Measurements from ENCODE around the gene IDUA.

Gene IDUA

GRCh38 chr4:1004071-1004418, 17.2 kb downstream of the IDUA start:
- CTCF ChIA-PET, result no interaction called here
- 95% methylated on average over 13 of the region's 13 CpGs for WGBS (ENCODE audit: insufficient coverage)
- Histone ChIP-seq H3K27ac (ENCODE audit: insufficient read depth in 1 of 2, low read depth in 1 of 2, low read length in 2 of 2, poor library complexity in 1 of 2, severe bottlenecking in 2 of 2) (no peak overlapping the region), H3K36me3 (ENCODE audit: control insufficient read depth in 4 of 4, insufficient read depth in 4 of 4, low read length in 3 of 4) (no peaks in the 10 kb centered on the region), H3K4me3 (ENCODE audit: control insufficient read depth in 1 of 7, extremely low read depth in 1 of 7, insufficient read depth in 4 of 7, low read depth in 2 of 7, low read length in 6 of 7) (no peak overlapping the region), H3K27me3 (replicated peaks in 2 of 5; ENCODE audit: control insufficient read depth in 4 of 5, insufficient read depth in 5 of 5, low read length in 4 of 5) (peaks cover 6 to 94% (median 39%) of the 10 kb centered on the region in 5 experiments), H3K9me3 (ENCODE audit: control extremely low read depth in 1 of 5, control insufficient read depth in 4 of 5, insufficient read depth in 2 of 5, low read depth in 1 of 5, low read length in 4 of 5) (peaks cover 0 to 8% (median 5%) of the 10 kb centered on the region in 5 experiments), H3K4me1 (ENCODE audit: control extremely low read depth in 1 of 4, control insufficient read depth in 4 of 4, insufficient read depth in 4 of 4, low read length in 3 of 4) (peaks cover 0 to 23% (median 15%) of the 10 kb centered on the region in 4 experiments)
- no peak for DNase-seq
- POLR2A ChIA-PET, result no interaction called here

GRCh38 chr4:1004557-1005485, 18.0 kb downstream of the IDUA start:
- POLR2A ChIA-PET, result no interaction called here
- Histone ChIP-seq H3K4me3 (ENCODE audit: control insufficient read depth in 1 of 7, extremely low read depth in 1 of 7, insufficient read depth in 4 of 7, low read depth in 2 of 7, low read length in 6 of 7) (no peak overlapping the region), H3K4me1 (ENCODE audit: control extremely low read depth in 1 of 4, control insufficient read depth in 4 of 4, insufficient read depth in 4 of 4, low read length in 3 of 4) (peaks cover 0 to 27% (median 19%) of the 10 kb centered on the region in 4 experiments), H3K27me3 (replicated peaks in 2 of 5; ENCODE audit: control insufficient read depth in 4 of 5, insufficient read depth in 5 of 5, low read length in 4 of 5) (peaks cover 6 to 90% (median 36%) of the 10 kb centered on the region in 5 experiments), H3K9me3 (ENCODE audit: control extremely low read depth in 1 of 5, control insufficient read depth in 4 of 5, insufficient read depth in 2 of 5, low read depth in 1 of 5, low read length in 4 of 5) (peaks cover 0 to 8% (median 5%) of the 10 kb centered on the region in 5 experiments), H3K27ac (ENCODE audit: insufficient read depth in 1 of 2, low read depth in 1 of 2, low read length in 2 of 2, poor library complexity in 1 of 2, severe bottlenecking in 2 of 2) (no peak overlapping the region), H3K36me3 (ENCODE audit: control insufficient read depth in 4 of 4, insufficient read depth in 4 of 4, low read length in 3 of 4) (no peaks in the 10 kb centered on the region)
- DNase-seq, result no peak
- WGBS (ENCODE audit: insufficient coverage), result 95% methylated on average over 23 of the region's 25 CpGs
- CTCF ChIA-PET, result interaction anchor here (0.8 to 1.4 kb wide), 2 partner anchors 10 to 61 kb away, joined by 3 read pairs; no protein-coding TSS in a partner anchor

GRCh38 chr4:1006856-1007255, 20.0 kb downstream of the IDUA start:
- ChIA-PET POLR2A (no interaction called here), CTCF (no interaction called here)
- H3K9me3 ChIP-seq (ENCODE audit: control extremely low read depth in 1 of 5, control insufficient read depth in 4 of 5, insufficient read depth in 2 of 5, low read depth in 1 of 5, low read length in 4 of 5), result peaks cover 0 to 8% (median 5%) of the 10 kb centered on the region in 5 experiments
- H3K27me3 ChIP-seq (replicated peaks in 2 of 5; ENCODE audit: control insufficient read depth in 4 of 5, insufficient read depth in 5 of 5, low read length in 4 of 5), result peaks cover 6 to 70% (median 27%) of the 10 kb centered on the region in 5 experiments
- no peak for DNase-seq
- H3K4me3 ChIP-seq (ENCODE audit: control insufficient read depth in 1 of 7, extremely low read depth in 1 of 7, insufficient read depth in 4 of 7, low read depth in 2 of 7, low read length in 6 of 7), result no peak overlapping the region
- WGBS (ENCODE audit: insufficient coverage), result 88% methylated on average over 5 of the region's 5 CpGs
- H3K4me1 ChIP-seq (ENCODE audit: control extremely low read depth in 1 of 4, control insufficient read depth in 4 of 4, insufficient read depth in 4 of 4, low read length in 3 of 4), result peaks cover 0 to 38% (median 30%) of the 10 kb centered on the region in 4 experiments
- no peak overlapping the region for H3K27ac ChIP-seq (ENCODE audit: insufficient read depth in 1 of 2, low read depth in 1 of 2, low read length in 2 of 2, poor library complexity in 1 of 2, severe bottlenecking in 2 of 2)
- H3K36me3 ChIP-seq (ENCODE audit: control insufficient read depth in 4 of 4, insufficient read depth in 4 of 4, low read length in 3 of 4), result no peaks in the 10 kb centered on the region

- H3K27ac ChIP-seq (ENCODE audit: insufficient read depth in 1 of 2, low read depth in 1 of 2, low read length in 2 of 2, poor library complexity in 1 of 2, severe bottlenecking in 2 of 2), result no peak overlapping the region
- H3K4me1 ChIP-seq (ENCODE audit: control extremely low read depth in 1 of 4, control insufficient read depth in 4 of 4, insufficient read depth in 4 of 4, low read length in 3 of 4), result peaks cover 0 to 32% (median 29%) of the 10 kb centered on the region in 4 experiments
- ChIA-PET CTCF (no interaction called here), POLR2A (interaction anchor here (1.7 kb wide), 1 partner anchor 77 kb away, joined by 4 read pairs; the partner anchor contains the start of genes GAK and TMEM175)
- H3K27me3 ChIP-seq (replicated peaks in 2 of 5; ENCODE audit: control insufficient read depth in 4 of 5, insufficient read depth in 5 of 5, low read length in 4 of 5), result peaks cover 6 to 50% (median 23%) of the 10 kb centered on the region in 5 experiments
- 2% methylated on average over 36 of the region's 36 CpGs for WGBS (ENCODE audit: insufficient coverage)
- peaks cover 0 to 3% (median 0%) of the 10 kb centered on the region in 4 experiments for H3K36me3 ChIP-seq (ENCODE audit: control insufficient read depth in 4 of 4, insufficient read depth in 4 of 4, low read length in 3 of 4)
- H3K9me3 ChIP-seq (ENCODE audit: control extremely low read depth in 1 of 5, control insufficient read depth in 4 of 5, insufficient read depth in 2 of 5, low read depth in 1 of 5, low read length in 4 of 5), result peaks cover 0 to 8% (median 5%) of the 10 kb centered on the region in 5 experiments
- peak in 2 of 3 donors; percentile 40 to 45 for DNase-seq
- H3K4me3 ChIP-seq (ENCODE audit: control insufficient read depth in 1 of 7, extremely low read depth in 1 of 7, insufficient read depth in 4 of 7, low read depth in 2 of 7, low read length in 6 of 7), result peak overlapping the region; percentile 21 to 79 (median 64)
Observed at GRCh38 chr4:1008840-1009541, 22.1 kb downstream of the IDUA start.

GRCh38 chr4:1009542-1010394, 22.9 kb downstream of the IDUA start:
- CTCF ChIA-PET, result interaction anchor here (1.6 kb wide), 1 partner anchor 35 kb away, joined by 3 read pairs; no protein-coding TSS in a partner anchor
- H3K27ac ChIP-seq (ENCODE audit: insufficient read depth in 1 of 2, low read depth in 1 of 2, low read length in 2 of 2, poor library complexity in 1 of 2, severe bottlenecking in 2 of 2), result no peak overlapping the region
- H3K36me3 ChIP-seq (ENCODE audit: control insufficient read depth in 4 of 4, insufficient read depth in 4 of 4, low read length in 3 of 4), result peaks cover 0 to 3% (median 0%) of the 10 kb centered on the region in 4 experiments
- DNase-seq, result peak; percentile 31 to 63 (median 55)
- POLR2A ChIA-PET, result interaction anchor here (0.7 to 1.7 kb wide), 2 partner anchors 78 to 107 kb away, joined by 3 to 4 read pairs; partner anchors contain the start of genes GAK and TMEM175
- peaks cover 6 to 43% (median 19%) of the 10 kb centered on the region in 5 experiments for H3K27me3 ChIP-seq (replicated peaks in 2 of 5; ENCODE audit: control insufficient read depth in 4 of 5, insufficient read depth in 5 of 5, low read length in 4 of 5)
- peaks cover 0 to 8% (median 5%) of the 10 kb centered on the region in 5 experiments for H3K9me3 ChIP-seq (ENCODE audit: control extremely low read depth in 1 of 5, control insufficient read depth in 4 of 5, insufficient read depth in 2 of 5, low read depth in 1 of 5, low read length in 4 of 5)
- peak overlapping the region; percentile 22 to 79 (median 70) for H3K4me3 ChIP-seq (ENCODE audit: control insufficient read depth in 1 of 7, extremely low read depth in 1 of 7, insufficient read depth in 4 of 7, low read depth in 2 of 7, low read length in 6 of 7)
- peaks cover 0 to 32% (median 29%) of the 10 kb centered on the region in 4 experiments for H3K4me1 ChIP-seq (ENCODE audit: control extremely low read depth in 1 of 4, control insufficient read depth in 4 of 4, insufficient read depth in 4 of 4, low read length in 3 of 4)
- WGBS (ENCODE audit: insufficient coverage), result under 1% methylated on average over 61 of the region's 109 CpGs

- DNase-seq, result peak; percentile 58 to 82 (median 81)
- WGBS (ENCODE audit: insufficient coverage), result under 1% methylated on average over 27 of the region's 36 CpGs
- POLR2A ChIA-PET, result interaction anchor here (1.7 kb wide), 1 partner anchor 78 kb away, joined by 4 read pairs; the partner anchor contains the start of genes GAK and TMEM175
Observed at GRCh38 chr4:1010395-1011021, 23.7 kb downstream of the IDUA start.

More at GRCh38 chr4:1010395-1011021, 23.7 kb downstream of the IDUA start:
- CTCF ChIA-PET, result interaction anchor here (1.6 kb wide), 1 partner anchor 36 kb away, joined by 3 read pairs; no protein-coding TSS in a partner anchor
- Histone ChIP-seq H3K27me3 (replicated peaks in 2 of 5; ENCODE audit: control insufficient read depth in 4 of 5, insufficient read depth in 5 of 5, low read length in 4 of 5) (peaks cover 6 to 36% (median 17%) of the 10 kb centered on the region in 5 experiments), H3K27ac (ENCODE audit: insufficient read depth in 1 of 2, low read depth in 1 of 2, low read length in 2 of 2, poor library complexity in 1 of 2, severe bottlenecking in 2 of 2) (no peak overlapping the region), H3K9me3 (ENCODE audit: control extremely low read depth in 1 of 5, control insufficient read depth in 4 of 5, insufficient read depth in 2 of 5, low read depth in 1 of 5, low read length in 4 of 5) (peaks cover 0 to 8% (median 5%) of the 10 kb centered on the region in 5 experiments), H3K4me3 (ENCODE audit: control insufficient read depth in 1 of 7, extremely low read depth in 1 of 7, insufficient read depth in 4 of 7, low read depth in 2 of 7, low read length in 6 of 7) (peak overlapping the region in 6 of 7 experiments; percentile 15 to 78 (median 54)), H3K4me1 (ENCODE audit: control extremely low read depth in 1 of 4, control insufficient read depth in 4 of 4, insufficient read depth in 4 of 4, low read length in 3 of 4) (peaks cover 0 to 32% (median 29%) of the 10 kb centered on the region in 4 experiments), H3K36me3 (ENCODE audit: control insufficient read depth in 4 of 4, insufficient read depth in 4 of 4, low read length in 3 of 4) (peaks cover 0 to 3% (median 0%) of the 10 kb centered on the region in 4 experiments)

Measured in common myeloid progenitor, CD34-positive (primary cell).